HG02588 (cell line): Measurements from ENCODE around the gene GLI3.

Source experiments
- ATAC-seq: cut with Tn5 transposase; IDR thresholded peaks from one replicate; pipeline ENCODE4 v1.9.1; 2021; ENCODE audit warnings: mild to moderate bottlenecking, moderate library complexity; ENCODE audit not compliant: unreplicated experiment

The GLI3 gene

GRCh38 chr7:42236976-42237810, at the start of gene GLI3:
Gene GLI3 (minus strand): TSS chr7:42237209. CDS start chr7:42223253, 13,956 bp downstream.
- peak; percentile 69 for ATAC-seq

GRCh38 chr7:42285383-42285824, 48.4 kb upstream of the GLI3 start:
- no peak for ATAC-seq

- no peak for ATAC-seq
Measured at GRCh38 chr7:42283553-42283952, 46.5 kb upstream of the GLI3 start.

GRCh38 chr7:42278344-42278743, 41.3 kb upstream of the GLI3 start:
- ATAC-seq = no peak

GRCh38 chr7:42274053-42274452, 37.0 kb upstream of the GLI3 start:
- no peak for ATAC-seq

- no peak for ATAC-seq
Measured at GRCh38 chr7:42272793-42273665, 36.0 kb upstream of the GLI3 start.

- ATAC-seq = no peak
Measured at GRCh38 chr7:42269161-42269560, 32.2 kb upstream of the GLI3 start.

- ATAC-seq = no peak
Measured at GRCh38 chr7:42264702-42265101, 27.7 kb upstream of the GLI3 start.

GRCh38 chr7:42263971-42264370, 27.0 kb upstream of the GLI3 start:
- ATAC-seq = no peak

GRCh38 chr7:42262964-42263363, 26.0 kb upstream of the GLI3 start:
- ATAC-seq = no peak

GRCh38 chr7:42254217-42254616, 17.2 kb upstream of the GLI3 start:
- ATAC-seq = no peak

GRCh38 chr7:42253316-42253715, 16.3 kb upstream of the GLI3 start:
- ATAC-seq = no peak

- ATAC-seq = no peak
Measured at GRCh38 chr7:42250411-42250810, 13.4 kb upstream of the GLI3 start.

GRCh38 chr7:42248579-42248978, 11.6 kb upstream of the GLI3 start:
- ATAC-seq = no peak

- ATAC-seq = no peak
Measured at GRCh38 chr7:42247301-42247700, 10.3 kb upstream of the GLI3 start.

- ATAC-seq = no peak
Measured at GRCh38 chr7:42244828-42245227, 7.8 kb upstream of the GLI3 start.

- no peak for ATAC-seq
Measured at GRCh38 chr7:42242381-42242780, 5.4 kb upstream of the GLI3 start.

- ATAC-seq = no peak
Measured at GRCh38 chr7:42241424-42241823, 4.4 kb upstream of the GLI3 start.

- ATAC-seq = no peak
Measured at GRCh38 chr7:42240416-42240815, 3.4 kb upstream of the GLI3 start.

GRCh38 chr7:42238709-42239366, 1.8 kb upstream of the GLI3 start:
- no peak for ATAC-seq

GRCh38 chr7:42237811-42238541, 967 bp upstream of the GLI3 start:
- ATAC-seq = no peak
